Parathyroid adenoma (tissue), 2 donors: ENCODE results near the gene RFC5.
A peak's percentile ranks its signal among the peaks of the same experiment; 100 is the strongest.

ENCODE experiments used
- H2AFZ ChIP-seq: fragments of 300-600 bp; sonication (generic); one replicate; pipeline ENCODE4 v1.7.0; 2017; ENCODE audit warnings: antibody characterized with exemption, mild to moderate bottlenecking
- H3K27ac ChIP-seq: fragments of 300-600 bp; sonication (generic); one replicate; pipeline ENCODE4 v1.7.0; 2017
- H3K27me3 ChIP-seq: fragments of 300-600 bp; sonication (generic); one replicate; pipeline ENCODE4 v1.7.0; 2017; ENCODE audit warnings: low read length; ENCODE audit not compliant: control insufficient read depth, insufficient read depth
- H3K36me3 ChIP-seq: fragments of 300-600 bp; sonication (generic); one replicate; pipeline ENCODE4 v1.7.0; 2017; ENCODE audit warnings: low read length; ENCODE audit not compliant: control insufficient read depth, insufficient read depth
- H3K4me1 ChIP-seq: fragments of 300-600 bp; sonication (generic); one replicate; pipeline ENCODE4 v1.7.0; 2017; ENCODE audit warnings: control low read depth
- H3K4me2 ChIP-seq: fragments of 300-600 bp; sonication (generic); one replicate; pipeline ENCODE4 v1.7.0; 2017; ENCODE audit warnings: low read length
- H3K4me3 ChIP-seq: fragments of 300-600 bp; sonication (generic); one replicate; pipeline ENCODE4 v1.7.0; 2017; ENCODE audit warnings: low read depth, low read length
- H3K79me2 ChIP-seq: fragments of 300-600 bp; sonication (generic); one replicate; pipeline ENCODE4 v1.7.0; 2017; ENCODE audit warnings: control low read depth
- H3K9ac ChIP-seq: fragments of 300-600 bp; sonication (generic); one replicate; pipeline ENCODE4 v1.7.0; 2017; ENCODE audit warnings: mild to moderate bottlenecking
- H3K9me3 ChIP-seq: fragments of 300-600 bp; sonication (generic); one replicate; pipeline ENCODE4 v1.7.0; 2017; ENCODE audit warnings: low read length; ENCODE audit not compliant: control insufficient read depth
- CTCF ChIP-seq: fragments of 300-600 bp; sonication (generic); IDR thresholded peaks from one replicate; pipeline ENCODE4 v1.7.0; 2017; ENCODE audit warnings: antibody characterized with exemption, mild to moderate bottlenecking
- donor health status: primary hyperparathyroidism.

Gene RFC5

GRCh38 chr12:117968826-117969659, 47.5 kb upstream of the RFC5 start, which contains the start of gene KSR2:
KSR2 (minus strand) TSS chr12:117968990; CDS start chr12:117968255, 735 bp downstream.
- H3K36me3 ChIP-seq, result no peaks in the 10 kb centered on the region
- no peaks in the 10 kb centered on the region for H3K27me3 ChIP-seq
- H3K4me2 ChIP-seq, result peak within 1 kb of the TSS; percentile 80
- H3K9ac ChIP-seq, result peak within 1 kb of the TSS; percentile 44
- H3K4me1 ChIP-seq, result no peaks in the 10 kb centered on the region
- no peak for TF ChIP-seq CTCF
- peak within 1 kb of the TSS; percentile 61 for H3K4me3 ChIP-seq
- H3K27ac ChIP-seq, result peak within 1 kb of the TSS; percentile 85
- H2AFZ ChIP-seq, result peak within 1 kb of the TSS; percentile 79
- H3K79me2 ChIP-seq, result no peaks in the 10 kb centered on the region
- H3K9me3 ChIP-seq, result no peaks in the 10 kb centered on the region

DNA sequence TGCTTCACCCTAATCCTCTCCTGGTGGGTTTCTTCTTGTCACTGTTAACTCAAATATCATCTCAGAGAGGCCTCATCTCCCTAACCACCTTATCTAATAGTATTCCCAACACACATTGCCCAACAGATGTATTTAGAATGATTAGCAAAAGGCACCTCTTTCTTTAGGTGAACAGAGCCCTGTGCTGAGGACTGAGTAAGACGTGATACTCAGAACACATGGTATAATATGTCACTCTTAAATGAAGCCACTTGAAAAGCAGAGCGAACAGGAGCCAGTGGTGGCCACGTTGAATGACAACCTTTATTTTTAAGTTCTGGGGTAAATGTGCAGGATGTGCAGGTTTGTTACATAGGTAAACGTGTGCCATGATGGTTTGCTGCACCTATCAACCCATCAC, 46.2 kb upstream of the RFC5 start:
- no peaks in the 10 kb centered on the region for H3K27me3 ChIP-seq

GRCh38 chr12:117972301-117972700, 44.2 kb upstream of the RFC5 start:
- H3K9me3 ChIP-seq, result no peaks in the 10 kb centered on the region
- no peaks in the 10 kb centered on the region for H3K79me2 ChIP-seq
- no peaks in the 10 kb centered on the region for H3K4me1 ChIP-seq
- no peak for TF ChIP-seq CTCF
- H3K36me3 ChIP-seq, result no peaks in the 10 kb centered on the region
- no peak overlapping the region for H3K27ac ChIP-seq
- no peak overlapping the region for H3K4me2 ChIP-seq
- H3K9ac ChIP-seq, result no peak overlapping the region
- H3K4me3 ChIP-seq, result no peak overlapping the region
- no peak overlapping the region for H2AFZ ChIP-seq
- H3K27me3 ChIP-seq, result no peaks in the 10 kb centered on the region

More for the DNA sequence above, 46.2 kb upstream of the RFC5 start:
- Histone ChIP-seq H3K36me3 (no peaks in the 10 kb centered on the region), H3K79me2 (no peaks in the 10 kb centered on the region), H3K4me2 (no peak overlapping the region), H3K4me1 (no peaks in the 10 kb centered on the region), H2AFZ (no peak overlapping the region), H3K27ac (no peak overlapping the region), H3K4me3 (no peak overlapping the region), H3K9me3 (no peaks in the 10 kb centered on the region), H3K9ac (no peak overlapping the region)
- no peak for TF ChIP-seq CTCF

DNA sequence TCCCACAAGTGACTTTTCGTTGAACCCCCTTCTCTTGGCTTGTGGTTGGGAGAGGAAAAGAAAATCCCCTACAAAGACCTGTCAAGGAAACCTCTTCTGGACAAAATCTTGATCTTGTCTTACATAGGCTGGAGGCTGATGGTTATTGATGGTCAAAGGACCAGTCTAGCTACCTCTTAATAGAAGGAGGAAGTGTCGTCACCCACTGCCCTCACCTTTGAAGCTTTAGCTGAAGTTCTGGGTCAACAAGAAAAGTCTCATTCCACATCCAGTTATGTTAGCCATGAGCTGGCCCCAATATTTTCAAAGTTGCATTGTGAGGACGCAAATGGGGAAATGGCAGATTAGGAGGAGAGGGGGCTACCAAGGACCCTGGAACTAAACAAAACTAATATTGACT, 41.5 kb upstream of the RFC5 start:
- no peak overlapping the region for H2AFZ ChIP-seq
- no peaks in the 10 kb centered on the region for H3K79me2 ChIP-seq
- H3K27ac ChIP-seq, result no peak overlapping the region
- H3K4me3 ChIP-seq, result no peak overlapping the region
- TF ChIP-seq CTCF, result no peak
- no peaks in the 10 kb centered on the region for H3K9me3 ChIP-seq
- H3K36me3 ChIP-seq, result no peaks in the 10 kb centered on the region
- H3K4me2 ChIP-seq, result no peak overlapping the region
- no peaks in the 10 kb centered on the region for H3K27me3 ChIP-seq
- H3K9ac ChIP-seq, result no peak overlapping the region
- no peaks in the 10 kb centered on the region for H3K4me1 ChIP-seq

GRCh38 chr12:117977373-117977772, 39.1 kb upstream of the RFC5 start:
- Histone ChIP-seq H3K27me3 (no peaks in the 10 kb centered on the region), H3K79me2 (no peaks in the 10 kb centered on the region), H3K4me2 (no peak overlapping the region), H3K27ac (no peak overlapping the region), H3K36me3 (no peaks in the 10 kb centered on the region), H3K9ac (no peak overlapping the region), H3K4me1 (no peaks in the 10 kb centered on the region), H2AFZ (no peak overlapping the region), H3K4me3 (no peak overlapping the region), H3K9me3 (no peaks in the 10 kb centered on the region)
- TF ChIP-seq CTCF, result no peak
